Measurements from ENCODE around the gene MEOX2.

MEOX2 gene

DNA sequence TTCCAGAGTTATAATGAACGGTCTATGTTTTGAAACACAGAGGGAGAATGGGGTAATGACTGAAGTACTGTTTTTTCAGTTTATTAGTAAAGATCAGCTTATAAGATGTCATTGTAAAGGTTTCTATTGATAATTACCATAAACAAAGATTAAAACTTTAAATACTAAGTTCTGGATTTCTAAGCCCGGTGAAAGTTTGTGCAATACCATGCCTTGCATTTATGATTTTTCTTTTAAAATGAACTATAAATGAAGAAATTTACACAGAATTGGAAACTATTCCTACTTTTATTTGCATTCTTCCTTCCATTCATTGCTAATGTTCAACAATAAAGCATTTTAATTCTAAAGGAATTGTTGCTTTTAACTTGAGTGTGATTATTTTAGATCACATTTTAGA, 4.9 kb downstream of the MEOX2 start:
- DNase-seq (ENCODE audit: low spot score) (no peak), FAIRE-seq (no peak)

DNA sequence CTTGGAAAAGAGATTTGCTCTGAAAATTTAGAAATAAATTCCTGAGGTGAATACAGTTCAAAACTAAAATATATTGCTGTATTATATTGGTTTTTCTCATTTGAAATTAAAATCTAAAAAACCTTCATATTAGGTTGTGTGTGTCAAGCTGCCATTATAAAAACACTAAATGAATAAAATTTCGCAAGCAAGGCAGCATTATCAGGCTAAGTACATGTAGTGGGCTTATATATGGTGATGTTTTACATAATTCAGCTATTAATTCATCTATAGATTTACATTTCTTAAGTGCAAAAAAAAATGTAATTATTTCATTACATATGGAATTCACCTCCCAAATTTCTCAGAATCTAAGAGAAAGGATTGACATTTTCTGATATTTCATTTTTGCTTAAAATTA, 5.3 kb downstream of the MEOX2 start:
- FAIRE-seq = peak; percentile 8
- no peak for DNase-seq (ENCODE audit: low spot score)

DNA sequence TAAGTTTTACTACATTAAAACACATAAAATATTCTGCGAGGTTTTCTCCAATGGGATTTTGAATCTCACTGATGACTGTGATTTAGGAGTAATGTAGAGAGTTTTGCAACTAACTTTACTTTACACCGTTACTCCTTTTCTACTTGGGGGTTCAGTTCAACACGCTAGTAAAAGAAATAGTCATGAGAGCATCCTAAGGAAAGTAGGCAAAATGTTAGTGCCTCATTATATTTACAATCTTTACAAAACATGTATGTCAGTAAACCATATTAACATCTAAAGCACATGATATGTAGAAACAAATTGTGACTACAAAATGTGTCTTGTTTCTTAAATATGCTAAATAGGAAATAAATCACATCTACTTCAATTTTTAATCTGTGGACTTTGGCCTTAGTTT, 6.0 kb downstream of the MEOX2 start:
- no peak for FAIRE-seq
- no peak for DNase-seq (ENCODE audit: low spot score)

DNA sequence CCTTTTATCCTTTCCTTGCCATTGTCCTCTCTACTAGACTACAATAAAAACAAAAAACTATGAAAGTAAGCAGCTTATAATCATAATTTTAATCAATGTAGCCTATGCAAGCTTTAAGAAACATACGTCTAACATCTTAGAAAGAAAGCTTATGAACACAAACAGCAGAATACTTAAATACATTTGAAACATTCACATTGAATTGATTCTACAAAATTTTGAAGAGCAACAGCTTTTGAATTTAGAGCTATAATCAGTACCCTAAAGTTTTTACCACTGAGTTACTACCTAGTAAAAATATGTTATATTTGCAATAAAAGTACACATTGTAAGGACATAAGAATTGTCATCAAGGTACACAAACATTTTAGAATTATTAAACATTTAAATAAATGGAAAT, 7.2 kb downstream of the MEOX2 start:
- FAIRE-seq = peak; percentile 56
- DNase-seq (ENCODE audit: low spot score) = no peak

DNA sequence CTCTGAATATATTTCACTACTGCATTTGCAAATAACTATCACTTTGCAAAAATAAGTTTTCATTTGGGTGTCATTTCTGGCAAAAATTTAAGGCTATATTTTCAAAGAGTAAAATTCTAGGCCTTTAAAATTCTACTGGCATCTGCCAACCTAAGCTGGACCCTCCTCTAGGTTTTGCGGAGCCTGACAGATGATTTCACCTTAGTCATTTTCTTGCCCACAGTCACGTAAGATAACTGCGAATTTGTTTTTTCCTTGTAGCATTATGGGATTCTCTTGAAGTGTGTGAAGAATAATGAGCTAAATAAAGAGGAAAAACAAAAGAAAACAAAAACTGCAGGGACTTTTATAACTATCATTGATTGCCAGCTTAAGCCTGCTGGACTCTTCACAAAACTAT, 7.8 kb downstream of the MEOX2 start:
- FAIRE-seq = no peak
- no peak for DNase-seq (ENCODE audit: low spot score)

DNA sequence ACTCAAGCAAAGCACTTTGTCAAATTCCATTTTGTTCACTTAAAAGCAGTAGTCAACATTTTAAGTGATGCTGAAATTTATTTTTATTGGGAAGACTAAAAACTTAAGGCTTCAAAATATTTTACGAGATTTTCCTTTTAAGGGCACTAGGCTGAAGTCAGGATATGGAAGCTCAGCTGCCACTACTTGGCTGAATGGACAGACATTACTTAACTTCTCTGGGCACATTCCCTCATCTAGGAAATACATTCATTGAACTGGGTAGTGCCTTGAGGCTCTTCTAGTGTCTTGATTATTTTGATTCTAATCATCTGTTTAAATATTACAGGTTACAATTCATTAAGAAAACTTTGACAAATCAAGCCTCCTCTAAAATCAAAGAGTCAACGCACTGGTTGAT, 11.1 kb downstream of the MEOX2 start:
- no peak for DNase-seq (ENCODE audit: low spot score)
- FAIRE-seq = no peak

DNA sequence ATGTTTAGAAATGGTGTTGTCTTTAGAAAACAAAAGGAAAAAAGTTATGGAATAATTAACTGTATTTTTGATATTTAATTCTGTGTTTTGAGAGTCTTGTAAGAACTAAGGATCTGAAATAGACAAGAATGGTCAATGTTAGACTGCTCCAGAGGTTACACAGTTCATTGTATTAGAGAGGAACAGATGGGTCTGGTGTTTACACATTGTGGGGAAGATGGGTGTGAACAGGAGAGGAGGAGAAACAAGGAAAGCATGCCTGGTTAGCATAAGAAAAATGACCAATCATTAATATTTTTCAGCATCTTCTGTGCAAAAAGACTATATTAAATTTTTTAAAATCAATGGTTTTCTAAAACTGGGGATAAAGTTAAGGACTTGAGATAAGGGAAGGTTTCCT, 11.9 kb downstream of the MEOX2 start:
- no peak for DNase-seq (ENCODE audit: low spot score)
- no peak for FAIRE-seq

DNA sequence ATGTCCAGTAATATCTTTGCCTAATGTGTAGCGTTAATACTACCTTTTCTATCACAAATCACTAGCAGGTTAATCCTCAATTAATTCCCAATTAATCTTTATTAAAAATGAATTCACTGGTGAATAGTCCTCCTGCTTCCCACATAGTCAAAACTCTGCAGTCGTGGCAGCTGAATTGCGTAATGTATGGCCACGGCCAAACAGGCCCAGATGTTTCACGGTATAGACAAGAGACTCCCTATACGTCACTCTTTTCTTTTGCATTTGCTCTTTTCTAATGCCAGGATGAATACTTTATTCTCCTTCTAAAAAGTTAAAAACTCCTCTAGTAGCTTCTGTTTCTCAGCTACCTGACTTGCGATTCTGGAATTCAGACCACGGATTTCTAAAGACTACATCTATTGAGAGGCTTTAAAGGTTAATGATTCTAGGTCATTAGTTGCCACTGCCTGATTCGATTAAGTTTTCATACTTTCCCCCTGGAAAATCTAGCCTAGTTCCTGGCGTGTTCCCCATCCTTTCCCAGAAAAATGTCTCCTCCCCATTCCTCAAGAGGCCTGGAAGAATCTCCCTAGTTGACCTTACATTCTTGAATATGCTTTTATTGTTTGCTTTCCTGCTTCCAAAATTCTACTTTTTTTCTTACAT, 16.9 kb downstream of the MEOX2 start:
- DNase-seq (ENCODE audit: low spot score) = no peak
- FAIRE-seq = no peak

DNA sequence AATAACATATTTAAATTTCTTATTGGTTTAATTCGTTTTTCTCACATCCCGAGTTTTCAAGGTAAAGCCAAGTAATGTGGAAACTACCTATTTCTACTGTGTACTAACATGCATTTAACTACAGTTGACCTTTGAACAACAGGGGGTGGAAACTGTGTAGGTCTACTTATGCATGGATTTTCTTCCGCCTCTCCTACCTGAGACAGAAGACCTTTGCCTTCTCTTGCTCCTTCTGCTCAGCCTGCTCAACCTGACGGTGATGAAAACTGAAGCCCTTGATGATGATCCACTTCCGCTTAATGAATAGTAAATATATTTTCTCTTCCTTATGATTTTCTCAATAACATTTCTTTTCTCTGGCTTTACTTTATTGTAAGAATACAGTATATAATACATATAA, 18.5 kb downstream of the MEOX2 start:
- FAIRE-seq (no peak), DNase-seq (ENCODE audit: low spot score) (no peak)

DNA sequence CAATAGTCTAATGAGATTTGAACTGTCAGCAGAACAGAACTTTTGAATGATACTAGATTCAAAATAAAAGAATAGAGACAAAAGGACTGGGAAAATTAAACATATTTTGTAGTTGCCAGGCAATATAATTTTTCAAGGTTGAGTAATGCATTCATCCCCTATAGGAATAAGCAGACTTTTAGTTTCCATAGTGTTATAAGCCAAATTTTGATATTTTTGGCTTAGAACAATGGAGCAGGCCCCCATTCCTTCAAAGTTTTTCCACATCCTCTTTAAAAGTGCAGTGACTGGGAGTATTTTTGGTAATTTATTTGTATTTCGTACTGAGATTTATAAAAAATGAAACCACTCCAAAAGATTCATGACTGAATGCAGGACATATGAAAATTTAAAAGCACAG, 24.0 kb downstream of the MEOX2 start:
- no peak for FAIRE-seq

DNA sequence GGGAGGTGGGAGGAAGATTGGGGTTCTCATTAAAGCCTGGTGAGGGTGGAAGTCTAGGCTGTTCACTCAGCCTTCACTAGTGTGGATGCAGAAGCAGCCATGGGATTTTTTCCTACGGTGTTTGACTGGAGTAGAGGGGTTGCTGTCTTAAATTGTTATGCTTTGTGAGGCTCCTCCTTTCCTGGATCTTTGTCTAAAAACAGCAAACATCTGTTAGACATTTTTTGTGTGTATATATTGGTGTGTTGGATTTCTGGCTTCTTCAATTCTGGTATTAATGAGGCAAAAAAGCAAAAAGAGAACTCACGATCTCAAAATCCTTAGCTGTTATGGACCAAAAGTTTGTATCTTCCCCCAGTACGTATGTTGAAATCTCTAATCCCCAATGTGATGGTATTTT, 28.2 kb downstream of the MEOX2 start:
- no peak for DNase-seq (ENCODE audit: low spot score)
- FAIRE-seq = no peak

More for the DNA sequence above, 24.0 kb downstream of the MEOX2 start:
- DNase-seq (ENCODE audit: low spot score) = no peak

DNA sequence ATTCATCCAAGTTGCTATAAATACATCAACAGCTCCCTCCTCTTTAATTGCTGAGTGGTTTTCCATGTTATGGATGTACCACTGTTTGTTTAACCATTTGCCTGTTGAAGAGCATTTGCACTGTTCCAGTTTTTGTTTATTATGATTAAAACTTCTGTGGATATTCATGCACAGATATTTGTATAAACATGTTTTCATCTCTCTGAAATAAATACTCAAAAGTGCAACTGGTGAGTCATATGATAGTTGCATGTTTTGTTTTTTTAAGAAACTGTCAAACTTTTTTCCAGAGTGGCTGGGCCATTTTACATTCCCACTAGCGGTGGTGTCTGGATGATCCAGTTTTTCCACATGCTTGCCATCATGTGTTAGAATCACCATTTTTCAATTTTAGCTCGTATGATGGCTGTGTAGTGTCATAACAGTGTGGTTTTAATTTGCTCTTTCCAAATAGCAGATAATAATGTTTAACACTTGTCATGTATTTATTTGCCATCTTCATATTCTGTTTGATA, 33.6 kb downstream of the MEOX2 start:
- FAIRE-seq (no peak), DNase-seq (ENCODE audit: low spot score) (no peak)

DNA sequence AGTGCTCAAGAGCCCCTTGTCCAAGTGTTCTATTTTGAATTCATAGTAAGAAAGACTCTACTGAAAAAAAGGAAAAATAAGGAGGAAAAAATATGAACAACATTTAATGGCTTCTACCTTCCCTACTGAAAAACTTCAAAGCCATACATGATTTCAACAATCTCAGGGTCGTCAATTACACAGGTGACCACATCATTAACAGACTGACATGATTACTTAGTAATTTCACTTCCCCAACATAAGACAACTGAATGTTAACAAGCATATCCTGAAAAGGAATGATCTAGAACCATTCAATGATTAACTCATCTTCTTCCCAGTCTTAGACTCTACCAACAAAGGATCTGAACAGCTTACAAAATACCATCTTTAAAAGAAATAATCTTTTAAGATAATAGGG, 34.8 kb downstream of the MEOX2 start:
- DNase-seq (ENCODE audit: low spot score) (no peak), FAIRE-seq (peak; percentile 10)

DNA sequence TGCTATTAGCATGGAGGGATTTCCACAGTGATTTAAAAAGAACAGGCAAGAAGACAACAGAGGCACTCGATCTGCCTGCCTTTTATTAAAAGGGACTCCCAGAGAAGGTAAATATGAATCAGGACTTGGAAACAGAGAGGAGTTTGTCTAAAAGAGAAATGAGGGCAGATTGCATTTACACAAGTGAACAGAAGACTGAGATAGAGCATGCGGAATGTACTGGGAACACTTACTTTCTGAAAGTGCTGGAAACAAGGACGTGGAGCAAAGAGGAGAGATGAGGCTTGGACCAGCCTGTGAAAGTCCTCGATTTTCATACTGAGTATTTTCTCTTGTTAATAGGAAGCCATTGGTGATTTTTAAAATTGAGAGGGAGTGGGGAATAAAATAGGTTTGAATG, 35.7 kb downstream of the MEOX2 start:
- FAIRE-seq (no peak), DNase-seq (ENCODE audit: low spot score) (no peak)

DNA sequence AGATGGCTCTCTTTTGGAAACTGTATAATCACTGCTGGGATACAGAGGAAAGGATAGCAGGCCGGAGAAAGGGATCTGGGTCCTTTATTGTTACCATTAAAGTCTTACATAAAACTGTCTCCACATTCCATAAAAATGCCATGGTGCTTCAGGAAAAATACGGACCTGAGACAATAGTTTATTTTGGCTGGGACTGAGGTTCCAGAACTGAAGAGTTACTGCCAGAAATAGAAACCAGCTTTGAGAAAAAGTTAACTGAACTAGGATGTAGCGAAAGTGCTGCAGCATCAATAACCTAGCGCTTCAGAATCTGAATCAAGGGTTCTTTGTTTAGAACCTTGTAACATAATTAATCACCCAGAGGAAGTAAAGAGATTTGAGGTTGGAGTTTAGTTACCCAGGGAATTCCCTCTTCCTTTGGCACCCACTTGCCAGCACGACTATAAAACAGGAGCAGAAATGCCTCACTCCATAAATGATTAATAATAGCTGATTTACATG, 38.0 kb downstream of the MEOX2 start:
- FAIRE-seq (peak; percentile 10), DNase-seq (ENCODE audit: low spot score) (peak; percentile 21)

DNA sequence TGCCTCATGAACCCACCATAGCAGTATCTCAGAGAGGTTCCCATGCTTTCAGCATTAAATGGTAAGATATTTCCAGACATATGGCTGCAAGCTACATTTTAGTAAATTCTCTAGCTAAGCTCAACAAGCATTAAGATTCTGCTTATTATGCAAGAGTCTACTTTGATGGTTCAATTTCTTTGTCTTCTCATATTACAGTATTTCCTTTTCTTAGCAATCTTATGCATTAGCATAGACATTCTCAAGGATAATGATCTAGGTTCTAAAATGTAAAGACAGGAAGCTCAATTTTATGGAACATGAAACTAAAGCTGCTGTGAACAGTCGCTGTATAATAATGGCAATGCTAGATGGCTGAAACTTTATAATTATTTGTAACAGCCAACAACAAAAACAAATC, 39.2 kb downstream of the MEOX2 start:
- no peak for FAIRE-seq

DNA sequence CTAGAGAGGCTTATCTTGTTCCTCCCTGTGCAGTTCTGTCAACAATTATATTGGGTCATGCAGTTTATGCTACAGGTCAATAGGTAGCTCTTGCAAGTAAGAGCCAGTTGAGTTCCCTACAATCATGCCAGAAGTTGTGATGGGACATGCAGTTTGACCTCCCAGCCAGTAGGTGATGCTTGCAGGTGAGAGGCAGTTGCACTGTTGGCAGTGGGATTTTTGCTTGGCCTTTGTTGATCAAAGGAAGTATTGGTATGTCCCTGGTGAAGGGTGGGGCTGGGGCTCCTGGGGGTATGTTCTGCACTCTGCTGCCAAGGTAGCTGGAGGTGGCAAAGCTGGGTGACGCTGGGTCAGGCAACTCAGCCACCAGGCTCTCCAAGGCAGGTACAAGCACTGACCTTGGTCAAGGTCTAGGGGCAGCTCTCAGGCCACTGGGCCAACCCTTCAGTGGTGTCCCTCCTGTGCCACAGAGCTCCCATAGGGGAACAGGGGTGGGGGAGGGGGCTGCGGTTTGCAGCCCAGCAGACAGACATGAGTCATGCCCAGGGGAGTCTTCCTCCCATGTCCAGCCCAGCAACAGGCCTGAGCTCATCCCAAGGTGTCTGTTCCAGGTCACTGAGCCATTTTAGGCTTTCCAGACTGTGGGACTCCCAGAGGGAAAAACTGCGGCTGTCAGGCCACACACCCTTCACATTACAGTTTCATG, 43.3 kb downstream of the MEOX2 start:
- DNase-seq (ENCODE audit: low spot score) = peak; percentile 94
- peak; percentile 93 for FAIRE-seq

More for the DNA sequence above, 39.2 kb downstream of the MEOX2 start:
- no peak for DNase-seq (ENCODE audit: low spot score)

DNA sequence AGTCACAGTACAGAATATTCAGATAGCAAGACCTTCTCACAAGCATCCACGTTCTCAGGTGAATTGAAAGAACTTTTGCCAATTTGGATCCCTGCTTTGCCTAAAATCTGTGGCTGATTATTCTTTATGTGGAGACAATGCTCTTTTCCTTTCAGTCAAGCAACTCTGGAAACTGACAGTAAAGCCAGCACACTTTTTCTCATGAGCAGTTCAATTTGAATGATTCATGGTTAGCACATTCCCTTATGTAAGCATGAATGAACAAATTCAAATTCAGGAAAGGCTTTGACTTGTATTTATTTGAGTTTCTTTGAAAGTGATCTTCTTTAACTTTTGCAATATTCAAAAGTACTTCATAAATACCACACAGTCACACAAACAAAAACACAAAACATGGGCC, 57.6 kb downstream of the MEOX2 start:
- DNase-seq (ENCODE audit: low spot score) (peak; percentile 40), FAIRE-seq (peak; percentile 89)

DNA sequence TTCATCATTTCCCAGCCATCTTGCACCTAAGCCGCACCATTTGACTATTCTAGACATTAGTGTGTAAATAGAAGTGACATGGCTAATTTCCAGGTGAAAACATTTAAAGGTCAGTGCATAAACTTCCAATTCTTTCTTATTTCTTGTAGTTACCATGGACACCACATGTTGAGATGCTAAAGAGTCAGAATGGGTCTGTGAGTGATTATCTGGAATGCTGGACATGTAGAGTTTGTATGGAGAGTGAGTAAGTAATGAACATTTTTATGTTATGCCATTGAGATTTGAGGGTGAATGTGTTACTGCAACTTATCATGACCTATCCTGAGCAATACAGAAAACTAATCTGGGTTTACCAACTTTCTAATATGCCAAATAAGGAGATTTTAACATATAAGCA, 60.4 kb downstream of the MEOX2 start:
- DNase-seq (ENCODE audit: low spot score) = no peak
- no peak for FAIRE-seq

DNA sequence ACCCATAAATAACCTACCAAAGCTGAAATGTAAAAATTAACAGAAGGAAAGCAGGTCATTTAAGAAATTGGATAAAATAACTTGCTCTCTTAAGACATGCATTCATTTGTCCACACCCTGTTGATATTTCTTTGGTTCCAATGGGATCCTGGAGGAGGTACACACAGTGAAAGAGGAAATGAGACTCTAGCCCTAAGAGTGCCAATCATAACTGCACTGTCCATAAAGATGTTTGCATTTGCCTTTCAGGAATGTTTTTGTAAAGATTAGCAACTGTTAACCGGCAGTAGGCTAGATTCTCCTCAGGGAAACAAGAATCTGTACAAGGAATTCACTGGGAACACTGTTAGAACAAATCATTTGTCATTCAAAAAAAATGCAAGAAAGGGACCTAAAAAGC, 61.0 kb downstream of the MEOX2 start:
- no peak for FAIRE-seq

DNA sequence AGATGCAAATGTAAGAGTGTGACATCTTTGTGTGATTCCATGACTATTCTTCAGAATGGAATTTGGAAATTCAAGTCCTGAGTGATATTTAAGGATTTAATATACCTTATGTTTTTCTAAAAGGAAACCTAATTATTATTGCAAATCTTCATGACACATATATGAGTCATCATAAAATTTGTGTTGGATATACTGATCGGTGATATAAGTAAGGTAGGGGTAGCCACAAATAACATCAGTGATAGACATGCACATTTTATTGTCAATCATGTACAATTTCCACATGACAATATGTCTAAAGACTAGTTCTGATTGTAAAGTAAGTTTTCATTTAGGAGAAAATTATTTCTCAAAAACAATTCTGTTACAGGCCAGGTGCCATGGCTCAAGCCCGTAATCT, 65.0 kb downstream of the MEOX2 start:
- DNase-seq (ENCODE audit: low spot score) (no peak), FAIRE-seq (no peak)

More for the DNA sequence above, 61.0 kb downstream of the MEOX2 start:
- no peak for DNase-seq (ENCODE audit: low spot score)

DNA sequence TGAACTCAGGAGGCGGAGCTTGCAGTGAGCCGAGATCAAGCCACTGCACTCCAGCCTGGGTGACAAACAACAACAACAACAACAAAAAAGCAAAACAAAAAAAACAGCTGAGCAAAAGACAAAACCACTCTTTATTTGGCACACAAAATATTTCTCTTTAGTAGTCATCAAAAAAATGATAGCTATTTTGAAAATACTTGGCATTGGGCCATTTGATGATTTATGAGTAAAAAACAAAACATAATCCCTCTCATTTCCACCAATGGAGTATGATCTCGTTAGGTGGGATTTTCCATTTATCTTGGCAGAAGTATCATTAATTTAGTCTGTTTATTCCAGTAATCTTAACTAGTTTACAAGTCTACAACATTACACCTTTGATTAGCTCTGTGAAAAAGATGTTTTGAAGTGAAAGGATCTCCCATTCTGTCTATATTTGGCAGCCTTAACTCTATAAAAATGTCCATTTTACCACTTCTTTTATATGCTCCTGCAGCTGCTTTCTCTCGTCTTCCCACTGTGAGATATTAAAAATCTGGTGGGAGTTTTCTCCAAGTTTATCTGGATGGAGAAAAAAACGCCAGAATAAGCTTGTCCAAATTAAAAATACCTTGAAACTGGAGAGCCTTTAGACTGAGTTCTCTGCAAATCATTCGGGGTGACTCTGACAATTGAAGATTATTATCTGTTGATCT, 65.8 kb downstream of the MEOX2 start:
- DNase-seq (ENCODE audit: low spot score) (no peak), FAIRE-seq (no peak)
